GM10847 (cell line): ENCODE data around the gene HSFX3.
"Not testable (repeated sequence)": the region's sequence is repeated elsewhere in the genome, so short reads cannot be mapped to it uniquely, and the experiment has no call there.

Source experiments
- POLR2A ChIP-seq: IDR thresholded peaks from 2 replicates; pipeline ENCODE4 v1.6.1; 2011; ENCODE audit not compliant: insufficient read length; ENCODE audit errors: extremely low read depth

HSFX3 gene

GRCh38 chrX:149549701-149550100 is at the start of gene HSFX3:
HSFX3 (minus strand) TSS chrX:149549924; CDS start chrX:149549852, 72 bp downstream.
- not testable (repeated sequence) for TF ChIP-seq POLR2A

GRCh38 chrX:149595214-149595613 is 45.5 kb upstream of the HSFX3 start, which contains the start of gene HSFX2:
HSFX2 (minus strand) TSS chrX:149595314; CDS start chrX:149594700, 614 bp downstream.
- not testable (repeated sequence) for TF ChIP-seq POLR2A

- TF ChIP-seq POLR2A: not testable (repeated sequence)
These were observed 37.6 kb upstream of the HSFX3 start, which contains the start of gene MAGEA9B for GRCh38 chrX:149587359-149587758. MAGEA9B (minus strand) TSS chrX:149587459; CDS start chrX:149583179, 4,280 bp downstream.

GRCh38 chrX:149572743-149573142 is 23.0 kb upstream of the HSFX3 start:
- TF ChIP-seq POLR2A: no peak

- TF ChIP-seq POLR2A: no peak
These were observed 22.0 kb upstream of the HSFX3 start for GRCh38 chrX:149571770-149572169.

GRCh38 chrX:149570668-149571067 is 20.9 kb upstream of the HSFX3 start:
- no peak for TF ChIP-seq POLR2A

- no peak for TF ChIP-seq POLR2A
These were observed 20.0 kb upstream of the HSFX3 start for GRCh38 chrX:149569770-149570169.

GRCh38 chrX:149568701-149569296 is 19.1 kb upstream of the HSFX3 start:
- TF ChIP-seq POLR2A: no peak

- TF ChIP-seq POLR2A: no peak
These were observed 18.1 kb upstream of the HSFX3 start for GRCh38 chrX:149567621-149568417.

- no peak for TF ChIP-seq POLR2A
These were observed 13.6 kb upstream of the HSFX3 start for GRCh38 chrX:149563359-149563758.

- no peak for TF ChIP-seq POLR2A
These were observed 8.1 kb downstream of the HSFX3 start for GRCh38 chrX:149541521-149542047.

GRCh38 chrX:149540621-149541520 is 8.9 kb downstream of the HSFX3 start, which contains the start of gene EOLA1:
EOLA1 (plus strand) TSS chrX:149541012; CDS start chrX:149545631, 4,619 bp downstream.
- TF ChIP-seq POLR2A: peak; percentile 68

- TF ChIP-seq POLR2A: no peak
These were observed 9.5 kb downstream of the HSFX3 start for GRCh38 chrX:149540131-149540620.

GRCh38 chrX:149539283-149540130 is 10.2 kb downstream of the HSFX3 start:
- TF ChIP-seq POLR2A: no peak
